Astrocyte of the cerebellum (primary cell): ENCODE data around the gene ATP5MG.

ENCODE experiments used
- DNase-seq: peaks from one replicate; pipeline ENCODE4 v3.0.0-alpha.2; 2011; ENCODE audit warnings: low read depth
- H3K4me3 ChIP-seq: 2 replicates; pipeline ENCODE4 v1.5.1; 2011; ENCODE audit warnings: mild to moderate bottlenecking, low read depth, low read length, moderate library complexity
- CTCF ChIP-seq: IDR thresholded peaks from 2 replicates; pipeline ENCODE4 v1.5.1; 2012; ENCODE audit warnings: low read length, low read depth, moderate library complexity, mild to moderate bottlenecking; ENCODE audit errors: missing control alignments
- in situ Hi-C: cut with HindIII; loops from 2 replicates; pipeline ENCODE4 v1.10.0; 2017; ENCODE audit warnings: low sequenced_read_pairs

ATP5MG gene

GRCh38 chr11:118380571-118380970 lies 20.8 kb upstream of the ATP5MG start:
- H3K4me3 ChIP-seq = no peak overlapping the region
- in situ Hi-C loops = no loop called here
- DNase-seq = no peak
- TF ChIP-seq CTCF = no peak

- no peak for DNase-seq
- TF ChIP-seq CTCF = no peak
- in situ Hi-C loops = no loop called here
- H3K4me3 ChIP-seq = no peak overlapping the region
These were observed 18.5 kb upstream of the ATP5MG start for GRCh38 chr11:118382954-118383353.

- in situ Hi-C loops = no loop called here
- TF ChIP-seq CTCF = no peak
- no peak for DNase-seq
- no peak overlapping the region for H3K4me3 ChIP-seq
These were observed 17.7 kb upstream of the ATP5MG start for GRCh38 chr11:118383657-118384056.

- DNase-seq = no peak
- no peak overlapping the region for H3K4me3 ChIP-seq
- in situ Hi-C loops = no loop called here
- TF ChIP-seq CTCF = no peak
These were observed 5.3 kb upstream of the ATP5MG start for GRCh38 chr11:118396097-118396501.

GRCh38 chr11:118397448-118397847 lies 4.0 kb upstream of the ATP5MG start:
- no peak overlapping the region for H3K4me3 ChIP-seq
- no peak for DNase-seq
- no peak for TF ChIP-seq CTCF
- in situ Hi-C loops = no loop called here

GRCh38 chr11:118398791-118399559 lies 2.4 kb upstream of the ATP5MG start:
- TF ChIP-seq CTCF = no peak
- in situ Hi-C loops = no loop called here
- H3K4me3 ChIP-seq = no peak overlapping the region
- DNase-seq = no peak
